SU-DHL-6 (cell line): ENCODE measurements around the gene MAGEB4.

ENCODE experiments used
- CTCF ChIP-seq: fragments of 200-600 bp; sonication (generic); IDR thresholded peaks from one replicate; pipeline ENCODE4 v1.5.1; 2017; ENCODE audit warnings: antibody characterized with exemption, mild to moderate bottlenecking, low read length, moderate library complexity; ENCODE audit not compliant: insufficient read depth, poor library complexity, severe bottlenecking
- EZH2phosphoT487 ChIP-seq: fragments of 200-600 bp; sonication (generic), shearing (Covaris generic); conservative IDR thresholded peaks from 2 replicates; pipeline ENCODE4 v1.6.1; 2018; ENCODE audit warnings: mild to moderate bottlenecking, antibody characterized with exemption, low read length, moderate library complexity, mixed read lengths

DNA sequence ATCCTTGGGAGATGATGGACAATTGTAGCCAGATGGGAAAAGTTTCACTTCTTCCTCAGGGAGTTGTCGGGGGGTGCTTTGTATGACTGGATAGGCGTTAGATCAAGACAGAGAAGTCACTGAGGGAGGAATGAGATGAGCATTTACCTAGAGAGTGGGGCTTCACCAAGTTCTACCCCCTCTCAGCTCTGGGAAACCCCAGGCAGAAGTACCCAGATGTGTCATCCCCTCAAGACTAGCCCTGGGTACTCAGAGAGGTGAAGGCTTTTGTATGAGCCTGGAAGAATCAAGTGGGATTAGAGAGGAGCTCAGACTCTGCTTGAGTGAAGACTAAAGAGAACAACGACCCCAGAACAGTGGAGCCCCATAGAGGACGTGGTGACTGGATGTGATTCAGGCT lies 7.1 kb downstream of the MAGEB4 start:
- TF ChIP-seq CTCF (no peak), EZH2phosphoT487 (no peak)
